MM.1S (cell line): Measurements from ENCODE around the gene CENPF.

Source experiments
- DNase-seq: peaks from one replicate; pipeline ENCODE4 v3.0.0-alpha.2; 2015
- H2AFZ ChIP-seq: fragments of 300-600 bp; sonication (generic); 2 replicates; pipeline ENCODE4 v1.6.0; 2016; ENCODE audit warnings: antibody characterized with exemption, low read length
- H3F3A ChIP-seq: fragments of 300-600 bp; sonication (generic); 2 replicates; pipeline ENCODE4 v1.6.1; 2016; ENCODE audit warnings: mild to moderate bottlenecking, antibody characterized with exemption, low read length, moderate library complexity, mixed read lengths; ENCODE audit not compliant: insufficient read depth
- H3K27ac ChIP-seq: fragments of 300-600 bp; sonication (generic); 2 replicates; pipeline ENCODE4 v1.5.1; 2016; ENCODE audit warnings: mild to moderate bottlenecking, low read length
- H3K27me3 ChIP-seq: fragments of 300-600 bp; sonication (generic); replicated peaks from 2 replicates; pipeline ENCODE4 v1.6.0; 2016; ENCODE audit warnings: low read length; ENCODE audit not compliant: insufficient read depth
- H3K36me3 ChIP-seq: fragments of 300-600 bp; sonication (generic); replicated peaks from 2 replicates; pipeline ENCODE4 v1.6.1; 2016; ENCODE audit warnings: mild to moderate bottlenecking, low read length, mixed read lengths; ENCODE audit not compliant: insufficient read depth
- H3K4me1 ChIP-seq: fragments of 300-600 bp; sonication (generic); 2 replicates; pipeline ENCODE4 v1.6.1; 2016; ENCODE audit warnings: low read length, mixed read lengths
- H3K4me2 ChIP-seq: fragments of 300-600 bp; sonication (generic); 2 replicates; pipeline ENCODE4 v1.6.0; 2016; ENCODE audit warnings: low read depth, low read length
- H3K4me3 ChIP-seq: fragments of 300-600 bp; sonication (generic); 2 replicates; pipeline ENCODE4 v1.5.1; 2016; ENCODE audit warnings: low read length, mixed read lengths
- H3K79me2 ChIP-seq: fragments of 300-600 bp; sonication (generic); 2 replicates; pipeline ENCODE4 v1.6.1; 2016; ENCODE audit warnings: mixed run types, low read length, mixed read lengths
- H3K9ac ChIP-seq: fragments of 300-600 bp; sonication (generic); 2 replicates; pipeline ENCODE4 v1.6.1; 2016; ENCODE audit warnings: low read length, mixed read lengths
- H3K9me2 ChIP-seq: fragments of 300-600 bp; sonication (generic); replicated peaks from 2 replicates; pipeline ENCODE4 v1.6.1; 2016; ENCODE audit warnings: mild to moderate bottlenecking, low read length, mixed read lengths; ENCODE audit not compliant: insufficient read depth
- H3K9me3 ChIP-seq: fragments of 300-600 bp; sonication (generic); replicated peaks from 2 replicates; pipeline ENCODE4 v1.6.1; 2016; ENCODE audit warnings: mild to moderate bottlenecking, low read length, mixed read lengths; ENCODE audit not compliant: insufficient read depth
- H4K20me1 ChIP-seq: fragments of 300-600 bp; sonication (generic); 2 replicates; pipeline ENCODE4 v1.6.1; 2016; ENCODE audit warnings: mild to moderate bottlenecking, low read length, moderate library complexity, mixed read lengths; ENCODE audit not compliant: insufficient read depth
- EZH2 ChIP-seq: fragments of 300-600 bp; sonication (generic); optimal IDR thresholded peaks from 2 replicates; pipeline ENCODE3; 2017; ENCODE audit warnings: low read depth, mild to moderate bottlenecking, antibody characterized with exemption, low read length, mixed read lengths
- EZH2phosphoT487 ChIP-seq: fragments of 300-600 bp; sonication (generic); IDR thresholded peaks from 2 replicates; pipeline ENCODE4 v1.6.1; 2018; ENCODE audit warnings: antibody characterized with exemption, low read length
- TF ChIP-seq, protein P1 (sequence below): fragments of 300-600 bp; sonication (generic); IDR thresholded peaks from 2 replicates; pipeline ENCODE4 v1.5.1; 2016; ENCODE audit warnings: antibody characterized with exemption, low read length, mixed read lengths

CENPF gene

DNA sequence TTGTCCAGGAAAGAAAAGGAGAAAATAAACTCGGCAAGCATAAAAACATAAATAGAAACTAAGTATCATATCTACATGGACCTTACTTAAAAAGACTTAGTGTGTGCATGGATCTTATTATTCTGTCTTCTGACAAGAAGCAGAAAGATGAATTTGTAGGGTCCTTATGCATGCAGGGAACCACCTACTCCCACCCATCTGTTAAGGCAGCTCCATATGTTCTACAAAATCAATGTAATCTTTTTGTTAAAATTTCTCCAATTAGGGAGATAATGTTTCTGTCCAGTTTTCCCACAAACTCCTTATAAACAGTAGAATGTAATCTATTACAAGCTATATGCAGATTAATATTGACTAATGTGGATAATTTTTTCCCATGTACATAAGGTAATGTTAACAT is 37.7 kb upstream of the CENPF start:
- H3K9me3 ChIP-seq: no peaks in the 10 kb centered on the region
- no peaks in the 10 kb centered on the region for H4K20me1 ChIP-seq
- H3K9ac ChIP-seq: no peak overlapping the region
- no peaks in the 10 kb centered on the region for H3K27me3 ChIP-seq
- no peak overlapping the region for H3K27ac ChIP-seq
- H3K4me2 ChIP-seq: no peak overlapping the region
- TF ChIP-seq EZH2 (no peak), EZH2phosphoT487 (no peak)
- TF ChIP-seq, protein P1, sequence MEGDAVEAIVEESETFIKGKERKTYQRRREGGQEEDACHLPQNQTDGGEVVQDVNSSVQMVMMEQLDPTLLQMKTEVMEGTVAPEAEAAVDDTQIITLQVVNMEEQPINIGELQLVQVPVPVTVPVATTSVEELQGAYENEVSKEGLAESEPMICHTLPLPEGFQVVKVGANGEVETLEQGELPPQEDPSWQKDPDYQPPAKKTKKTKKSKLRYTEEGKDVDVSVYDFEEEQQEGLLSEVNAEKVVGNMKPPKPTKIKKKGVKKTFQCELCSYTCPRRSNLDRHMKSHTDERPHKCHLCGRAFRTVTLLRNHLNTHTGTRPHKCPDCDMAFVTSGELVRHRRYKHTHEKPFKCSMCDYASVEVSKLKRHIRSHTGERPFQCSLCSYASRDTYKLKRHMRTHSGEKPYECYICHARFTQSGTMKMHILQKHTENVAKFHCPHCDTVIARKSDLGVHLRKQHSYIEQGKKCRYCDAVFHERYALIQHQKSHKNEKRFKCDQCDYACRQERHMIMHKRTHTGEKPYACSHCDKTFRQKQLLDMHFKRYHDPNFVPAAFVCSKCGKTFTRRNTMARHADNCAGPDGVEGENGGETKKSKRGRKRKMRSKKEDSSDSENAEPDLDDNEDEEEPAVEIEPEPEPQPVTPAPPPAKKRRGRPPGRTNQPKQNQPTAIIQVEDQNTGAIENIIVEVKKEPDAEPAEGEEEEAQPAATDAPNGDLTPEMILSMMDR: no peak
- no peaks in the 10 kb centered on the region for H3K9me2 ChIP-seq
- no peak for DNase-seq
- H3K79me2 ChIP-seq: no peaks in the 10 kb centered on the region
- no peaks in the 10 kb centered on the region for H3K4me1 ChIP-seq
- H3K36me3 ChIP-seq: no peaks in the 10 kb centered on the region
- H3K4me3 ChIP-seq: no peak overlapping the region
- H2AFZ ChIP-seq: no peak overlapping the region
- no peaks in the 10 kb centered on the region for H3F3A ChIP-seq

DNA sequence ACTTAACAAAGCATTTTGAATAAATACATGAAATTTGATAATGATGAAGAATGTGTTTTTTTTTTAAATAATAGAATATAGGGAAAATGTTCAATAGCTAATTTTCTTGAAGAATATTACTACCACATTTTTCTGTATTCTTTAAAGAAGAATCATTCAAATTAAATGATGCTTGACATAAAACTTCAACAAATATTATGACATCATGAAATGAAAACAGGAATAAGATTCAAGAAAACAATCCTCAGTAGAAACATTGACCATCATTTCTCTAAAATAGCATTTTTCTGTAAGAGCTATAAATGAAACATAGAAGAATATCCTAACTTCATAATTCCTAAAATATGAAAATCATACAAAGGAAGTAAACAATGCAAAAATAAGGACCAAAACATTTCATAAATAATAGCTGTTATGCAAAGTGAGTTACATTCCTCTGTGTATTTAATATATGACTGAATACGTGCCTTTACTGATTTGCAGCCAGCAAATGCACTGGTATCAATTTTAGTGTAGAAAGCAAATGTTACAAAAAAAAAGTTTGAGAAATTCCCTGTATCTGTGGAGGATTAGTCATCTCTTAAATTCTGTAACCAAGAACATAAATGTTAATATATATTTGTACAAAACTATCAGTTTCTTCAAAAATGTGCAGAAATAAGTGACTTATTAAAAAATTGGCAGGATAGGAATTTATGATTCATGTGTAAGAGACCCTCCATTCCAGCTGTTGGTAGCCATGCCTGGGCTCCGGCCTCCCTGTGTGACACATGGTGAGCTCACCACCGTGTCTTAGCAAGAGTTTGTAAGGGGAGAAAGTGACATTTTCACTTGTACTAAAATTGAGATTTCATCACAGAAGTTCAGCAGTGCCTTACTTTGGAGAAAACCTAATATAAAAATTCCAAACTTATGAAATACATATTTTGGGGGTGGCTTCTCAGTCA is 36.6 kb upstream of the CENPF start:
- no peak overlapping the region for H3K4me3 ChIP-seq
- H3F3A ChIP-seq: no peaks in the 10 kb centered on the region
- H3K9me2 ChIP-seq: no peaks in the 10 kb centered on the region
- TF ChIP-seq EZH2 (no peak), EZH2phosphoT487 (no peak)
- TF ChIP-seq, protein P1: no peak
- no peak overlapping the region for H2AFZ ChIP-seq
- no peaks in the 10 kb centered on the region for H3K27me3 ChIP-seq
- H3K27ac ChIP-seq: no peak overlapping the region
- no peaks in the 10 kb centered on the region for H3K4me1 ChIP-seq
- DNase-seq: no peak
- no peak overlapping the region for H3K4me2 ChIP-seq
- no peaks in the 10 kb centered on the region for H4K20me1 ChIP-seq
- H3K79me2 ChIP-seq: no peaks in the 10 kb centered on the region
- H3K9ac ChIP-seq: no peak overlapping the region
- H3K36me3 ChIP-seq: no peaks in the 10 kb centered on the region
- no peaks in the 10 kb centered on the region for H3K9me3 ChIP-seq

DNA sequence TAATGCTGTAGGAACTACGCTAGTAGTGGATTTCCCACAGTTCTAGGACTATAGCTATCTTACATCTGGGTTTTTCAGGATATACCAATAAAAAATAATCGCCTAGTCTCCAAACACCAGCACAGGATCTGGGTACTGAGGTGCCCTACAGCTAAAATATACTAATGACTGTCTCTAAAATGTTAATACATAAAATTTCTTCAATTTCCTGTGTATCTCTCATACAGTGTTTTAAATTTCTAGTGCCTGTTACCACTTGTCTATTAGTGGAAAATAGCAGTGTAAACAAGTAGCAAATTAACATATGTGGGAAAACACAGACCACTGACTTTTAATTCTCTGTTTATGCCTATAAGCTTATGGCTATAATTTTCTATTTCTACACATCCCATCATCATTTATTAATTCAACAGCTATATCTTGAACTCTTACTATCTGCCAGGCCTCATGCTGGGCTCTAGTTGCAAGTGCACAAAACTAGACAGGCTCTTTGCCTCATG is 35.5 kb upstream of the CENPF start:
- no peak for DNase-seq
- Histone ChIP-seq H3K79me2 (no peaks in the 10 kb centered on the region), H3K27me3 (no peaks in the 10 kb centered on the region), H3K4me3 (no peak overlapping the region), H3F3A (no peaks in the 10 kb centered on the region), H2AFZ (no peak overlapping the region), H3K9me2 (no peaks in the 10 kb centered on the region), H3K9ac (no peak overlapping the region), H3K27ac (no peak overlapping the region), H3K4me1 (no peaks in the 10 kb centered on the region), H4K20me1 (no peaks in the 10 kb centered on the region), H3K36me3 (no peaks in the 10 kb centered on the region), H3K4me2 (no peak overlapping the region), H3K9me3 (no peaks in the 10 kb centered on the region)
- TF ChIP-seq EZH2phosphoT487: no peak
- TF ChIP-seq EZH2: no peak
- TF ChIP-seq, protein P1: no peak
